Suppressor macrophage treated with lipopolysaccharide for 1 hour (primary cell): ENCODE results near the gene EHD4.

Experiments
- DNase-seq, 3 donors: peaks; one replicate each; pipeline ENCODE4 v3.0.0-alpha.2; 2020 to 2022

Gene EHD4

GRCh38 chr15:41915255-41915994 is 56.9 kb downstream of the EHD4 start:
- DNase-seq = peak; percentile 50 to 81 (median 72)

DNA sequence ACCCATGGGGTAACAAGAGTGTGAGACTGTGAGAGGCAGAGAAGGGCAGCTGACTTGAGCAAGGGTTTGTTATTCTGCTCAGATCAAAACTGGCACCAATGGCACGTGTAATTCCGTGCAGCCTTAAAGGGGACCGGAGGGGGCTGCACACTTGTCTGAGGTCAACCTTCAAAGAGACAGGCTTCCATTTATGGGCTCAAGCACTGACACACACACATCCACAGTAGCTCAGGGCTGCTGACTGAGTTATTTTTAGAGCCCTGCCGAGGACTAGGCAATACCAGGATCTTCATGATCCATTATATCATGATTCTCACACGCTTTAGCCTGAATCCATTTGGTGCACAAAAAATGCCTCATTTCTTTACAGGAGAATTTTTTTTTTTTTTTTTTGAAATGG is 57.9 kb downstream of the EHD4 start:
- DNase-seq = no peak

DNA sequence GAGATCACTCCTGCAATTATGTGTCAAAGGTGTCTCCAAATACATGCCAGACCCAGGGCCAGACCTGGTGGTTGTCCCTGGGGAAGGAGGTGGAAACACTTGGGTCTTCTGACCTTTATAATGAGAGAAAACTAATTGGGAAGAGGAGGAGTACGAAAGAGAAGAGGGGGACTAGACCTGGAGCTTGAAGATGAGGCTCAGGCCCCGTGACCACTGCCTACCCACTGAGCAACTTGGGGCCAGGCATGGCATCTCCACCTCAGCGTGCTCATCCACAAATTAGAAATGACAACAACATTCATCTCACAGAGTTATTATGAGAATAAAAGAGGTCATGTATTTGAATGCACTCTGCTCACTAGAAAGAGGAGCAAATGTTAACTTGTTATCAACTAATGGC is 59.1 kb downstream of the EHD4 start:
- no peak for DNase-seq

DNA sequence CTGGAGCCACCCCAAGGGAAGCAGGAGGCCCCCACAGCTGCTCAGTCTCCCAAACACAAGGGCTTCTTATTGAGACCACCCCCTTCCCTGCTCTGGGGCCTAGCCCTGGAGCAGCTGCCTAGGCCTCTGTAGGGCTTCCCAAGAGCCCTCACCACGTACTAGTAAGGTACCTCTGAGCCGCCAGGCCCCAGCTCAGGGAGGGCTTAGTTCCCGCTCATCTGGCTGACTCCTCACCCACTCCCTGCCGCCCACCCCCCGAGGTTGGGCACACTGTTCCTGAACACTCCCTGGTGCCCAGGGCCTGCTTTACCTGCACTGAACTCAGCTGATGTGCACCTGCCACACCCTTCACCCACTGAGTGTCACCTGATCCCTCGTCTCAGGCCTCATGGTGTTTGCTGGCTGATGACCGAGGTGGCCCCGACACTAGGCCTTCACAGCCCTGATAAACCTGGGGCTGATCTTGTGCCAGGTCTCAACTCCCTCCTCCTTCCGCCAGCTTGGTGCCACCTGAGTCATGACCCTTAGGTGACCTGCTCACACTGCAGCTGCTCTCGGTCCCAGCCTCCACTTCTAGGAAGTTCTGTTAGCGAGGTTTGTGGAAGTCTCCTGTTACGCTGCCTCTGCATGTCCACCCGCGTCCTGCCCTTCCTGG is 60.5 kb downstream of the EHD4 start:
- DNase-seq = no peak

GRCh38 chr15:41908736-41909461 is 63.5 kb downstream of the EHD4 start:
- no peak for DNase-seq

- peak in 2 of 3 donors; percentile 32 to 37 for DNase-seq
Observed at GRCh38 chr15:41907141-41907540, 65.2 kb downstream of the EHD4 start.

- no peak for DNase-seq
Observed at GRCh38 chr15:41906608-41907007, 65.7 kb downstream of the EHD4 start.

GRCh38 chr15:41905036-41905793 is 67.1 kb downstream of the EHD4 start:
- no peak for DNase-seq

DNA sequence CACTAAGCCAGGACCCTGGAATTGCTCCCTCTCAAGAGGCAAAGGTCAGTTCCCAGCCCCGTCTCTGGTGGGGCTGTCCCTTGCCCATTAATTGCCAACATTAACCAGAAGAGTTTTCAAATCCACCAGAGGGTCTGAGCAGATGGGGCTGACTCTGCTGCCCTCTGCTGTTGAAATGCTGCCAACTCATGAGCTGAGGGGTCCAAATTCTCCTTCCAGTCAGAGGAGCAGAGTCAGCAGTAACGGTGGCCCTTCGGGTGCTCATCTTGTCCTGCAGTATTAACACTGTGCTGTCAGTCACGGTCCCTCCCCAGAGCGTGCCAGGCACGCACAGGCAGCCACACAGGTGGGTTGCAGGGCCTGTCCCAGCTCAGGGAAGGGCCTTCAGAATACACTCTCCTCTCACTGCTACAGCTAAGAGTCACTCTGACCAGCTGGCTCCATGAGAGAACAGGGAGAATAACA is 67.8 kb downstream of the EHD4 start:
- DNase-seq = peak; percentile 58 to 71 (median 64)

DNA sequence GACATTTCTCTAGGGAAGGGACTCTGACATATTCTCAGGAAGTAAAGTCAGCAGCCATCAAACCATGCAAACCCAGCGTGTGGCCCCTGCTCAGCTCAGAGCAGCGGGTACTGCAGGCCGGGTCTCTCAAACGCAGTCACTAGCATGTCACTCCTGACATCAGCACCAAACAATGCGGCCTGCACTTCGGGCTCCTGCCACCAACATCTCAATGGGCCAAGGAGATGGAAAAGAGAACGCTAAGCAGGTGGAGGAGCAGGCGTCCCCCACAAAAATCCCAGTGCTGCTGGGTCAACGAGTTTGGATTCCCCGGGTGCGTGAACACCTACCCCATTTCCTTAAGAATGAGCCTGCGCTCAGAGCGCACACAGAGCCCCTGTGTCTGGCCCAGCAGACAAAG is 68.6 kb downstream of the EHD4 start:
- DNase-seq = no peak

DNA sequence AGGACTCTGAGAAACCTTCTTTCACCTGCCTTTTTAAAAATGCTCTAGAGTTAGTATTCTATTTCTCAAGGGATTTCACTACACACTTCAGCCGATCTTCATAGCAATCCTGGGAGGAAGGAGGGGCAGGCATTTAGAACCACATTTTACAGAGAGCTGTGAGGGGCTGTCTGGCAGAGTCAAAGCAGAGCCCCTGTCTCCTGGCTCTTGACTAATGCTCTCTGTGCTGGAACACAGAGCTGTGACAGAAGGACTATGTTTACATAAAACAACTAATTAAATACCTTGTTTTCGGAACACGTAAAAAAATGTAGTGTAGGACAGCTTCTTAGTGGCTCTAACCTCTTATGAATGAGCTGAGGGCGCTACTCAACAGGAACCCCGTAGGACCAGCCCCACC is 70.9 kb downstream of the EHD4 start:
- no peak for DNase-seq

GRCh38 chr15:41900526-41901380 is 71.6 kb downstream of the EHD4 start:
- DNase-seq = no peak

- DNase-seq = no peak
Observed at GRCh38 chr15:41899854-41900442, 72.4 kb downstream of the EHD4 start.

DNA sequence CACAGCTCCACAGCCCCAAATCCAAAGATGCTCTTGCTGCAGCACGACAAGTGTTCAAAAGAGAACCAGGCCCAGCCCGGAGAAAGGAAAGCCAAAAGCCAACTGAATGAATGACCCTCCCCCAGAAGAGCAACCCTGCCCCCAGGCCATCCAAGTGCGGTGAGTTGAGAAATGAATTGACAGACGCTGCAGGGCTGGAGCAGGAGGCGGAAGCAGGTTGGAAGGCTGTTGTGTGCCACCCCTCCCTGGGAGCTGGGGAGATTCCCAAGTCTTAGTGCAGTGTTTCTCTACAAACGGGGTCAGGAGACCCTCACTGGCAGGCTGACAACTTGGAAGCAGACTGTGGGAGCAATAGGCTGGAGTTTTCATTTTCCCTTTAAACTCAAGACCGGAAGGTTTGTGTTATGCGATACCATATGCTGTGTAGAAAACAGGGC is 75.0 kb downstream of the EHD4 start:
- DNase-seq = no peak

- no peak for DNase-seq
Observed at GRCh38 chr15:41896566-41896965, 75.8 kb downstream of the EHD4 start.

GRCh38 chr15:41895957-41896356 is 76.4 kb downstream of the EHD4 start:
- no peak for DNase-seq

DNA sequence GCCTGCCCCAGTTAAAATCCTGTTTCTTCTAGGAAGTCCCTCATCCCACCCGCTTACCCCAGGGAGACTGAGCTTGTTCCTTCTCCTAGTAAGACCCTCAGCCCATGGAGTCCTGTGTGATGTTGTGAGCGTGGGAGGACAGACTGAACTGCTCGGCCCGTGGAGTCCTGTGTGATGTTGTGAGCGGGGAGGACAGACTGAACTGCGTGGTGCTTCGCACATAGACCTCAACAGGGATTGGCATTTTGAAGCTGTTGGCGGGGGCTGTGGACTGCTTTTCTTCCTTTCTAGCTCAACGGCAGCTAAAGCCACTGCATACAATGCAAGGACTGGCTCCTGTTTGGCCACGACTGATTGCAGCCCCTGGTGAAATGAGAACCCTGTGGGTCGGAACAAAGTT is 76.9 kb downstream of the EHD4 start:
- DNase-seq = no peak

DNA sequence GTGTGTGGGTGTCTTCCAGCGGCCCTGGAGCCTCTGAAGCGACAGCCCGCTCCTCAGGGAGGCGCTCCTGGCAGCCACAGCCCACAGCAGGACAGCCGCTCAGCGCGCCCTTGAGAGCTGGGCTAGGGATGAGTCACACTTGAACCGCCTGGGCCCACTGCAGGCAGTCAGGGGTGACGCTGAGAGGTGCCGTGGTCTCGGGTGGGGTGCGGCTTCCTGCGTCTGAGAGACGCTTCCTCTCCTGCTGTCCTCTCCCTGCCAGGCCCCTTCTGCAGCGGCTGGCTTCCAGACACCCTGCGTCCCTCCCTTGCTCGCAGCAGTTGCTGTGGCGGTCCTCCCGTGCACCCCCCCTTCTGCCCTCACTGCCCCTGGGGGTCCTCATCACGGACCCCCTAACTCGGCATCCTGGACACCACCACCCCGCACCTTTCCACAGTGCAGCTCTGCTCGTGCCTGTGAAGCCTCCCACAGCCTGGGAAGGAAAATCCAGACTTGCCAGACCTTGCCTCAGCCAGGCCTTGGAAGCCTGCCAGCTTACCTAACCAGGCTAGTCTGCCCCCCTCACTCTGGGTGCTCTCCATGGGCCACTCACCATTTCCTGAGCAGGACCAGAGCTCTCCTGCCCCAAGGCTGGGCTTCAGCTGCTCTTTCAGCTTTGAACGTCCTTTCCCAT is 77.4 kb downstream of the EHD4 start:
- DNase-seq = peak; percentile 83 to 86 (median 85)

DNA sequence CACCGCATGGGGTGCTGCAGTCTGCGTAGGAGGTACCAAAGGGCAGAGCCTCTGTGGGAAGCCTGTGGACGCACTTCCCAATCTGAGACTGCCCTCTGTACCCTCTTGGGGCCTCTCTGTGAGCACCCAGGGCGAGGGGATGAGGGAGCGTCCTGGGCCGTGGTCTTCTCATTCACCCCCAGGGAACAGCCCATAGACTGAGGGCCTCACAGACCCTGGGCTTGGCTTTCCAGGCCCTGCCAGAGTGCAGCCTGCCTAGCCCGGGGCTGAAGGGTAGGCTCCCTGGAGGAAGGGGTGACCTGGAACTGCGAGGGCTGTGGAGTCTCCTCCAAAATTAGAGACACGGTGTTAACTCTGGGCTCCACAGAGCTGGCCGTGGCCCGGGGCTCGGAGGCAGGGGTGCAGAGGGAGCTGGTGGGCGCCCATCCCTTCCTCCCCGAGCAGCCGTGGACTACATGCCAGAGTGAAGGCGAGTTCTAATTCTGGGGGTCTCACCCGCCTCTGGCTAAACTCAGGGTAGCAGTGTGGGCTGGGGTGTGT is 78.0 kb downstream of the EHD4 start:
- no peak for DNase-seq

DNA sequence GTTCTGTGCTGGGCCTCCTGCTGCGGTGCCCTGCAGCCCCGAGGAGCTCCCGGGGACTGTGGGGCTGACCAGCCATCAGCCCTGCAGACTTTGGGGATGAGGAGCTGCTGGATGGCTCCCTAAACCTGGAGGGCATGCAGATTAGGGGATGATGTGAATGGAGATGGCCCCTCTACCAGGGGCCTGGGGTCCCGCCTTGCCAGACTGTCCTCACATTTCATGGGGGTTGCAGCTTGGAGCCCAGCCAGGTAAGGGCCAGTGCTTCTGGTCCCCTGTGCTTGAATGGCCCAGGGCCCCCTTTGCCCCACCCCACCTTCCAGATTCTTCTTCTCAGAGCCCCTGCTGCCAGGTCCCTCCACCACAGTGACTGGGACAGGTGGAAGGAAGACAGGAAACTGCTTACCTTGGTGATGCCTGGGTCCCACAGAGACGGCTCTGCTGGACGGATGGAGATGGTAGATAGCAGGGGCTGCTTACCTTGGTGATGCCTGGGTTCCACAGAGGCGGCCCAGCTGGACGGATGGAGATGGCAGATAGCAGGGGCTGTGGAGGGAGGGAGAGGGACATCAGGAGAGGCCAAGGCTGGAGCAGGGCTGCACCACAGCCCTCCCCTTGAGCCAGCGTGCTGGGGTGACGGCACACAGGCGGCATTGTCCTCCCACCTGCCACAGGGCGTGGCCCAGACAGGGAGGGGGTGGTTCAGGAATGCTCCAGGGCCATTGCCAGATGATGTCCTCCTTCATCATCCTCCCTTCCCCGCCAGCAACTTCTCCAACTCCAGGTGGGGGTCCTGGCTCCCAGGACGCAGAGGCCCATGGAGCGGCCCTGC is 78.7 kb downstream of the EHD4 start, which contains the start of gene SPTBN5:
Gene SPTBN5 (minus strand): TSS at position 632 of the 829 bp plus-strand sequence. CDS start 556 bp downstream, at position 76.
- DNase-seq = no peak
